ENCODE results near the gene IL15RA. TPM values are rescaled to one million over a fixed set of nuclear protein-coding genes. Genes with fewer than 3 reads are reported as not detected.

IL15RA gene
- total and polyA plus RNA-seq, 10 of the 15 experiments (the other 5 are each of a cell fraction or from before 2014, with no cell fraction given) = 2.0 to 14.8 (median 12.1) TPM

DNA sequence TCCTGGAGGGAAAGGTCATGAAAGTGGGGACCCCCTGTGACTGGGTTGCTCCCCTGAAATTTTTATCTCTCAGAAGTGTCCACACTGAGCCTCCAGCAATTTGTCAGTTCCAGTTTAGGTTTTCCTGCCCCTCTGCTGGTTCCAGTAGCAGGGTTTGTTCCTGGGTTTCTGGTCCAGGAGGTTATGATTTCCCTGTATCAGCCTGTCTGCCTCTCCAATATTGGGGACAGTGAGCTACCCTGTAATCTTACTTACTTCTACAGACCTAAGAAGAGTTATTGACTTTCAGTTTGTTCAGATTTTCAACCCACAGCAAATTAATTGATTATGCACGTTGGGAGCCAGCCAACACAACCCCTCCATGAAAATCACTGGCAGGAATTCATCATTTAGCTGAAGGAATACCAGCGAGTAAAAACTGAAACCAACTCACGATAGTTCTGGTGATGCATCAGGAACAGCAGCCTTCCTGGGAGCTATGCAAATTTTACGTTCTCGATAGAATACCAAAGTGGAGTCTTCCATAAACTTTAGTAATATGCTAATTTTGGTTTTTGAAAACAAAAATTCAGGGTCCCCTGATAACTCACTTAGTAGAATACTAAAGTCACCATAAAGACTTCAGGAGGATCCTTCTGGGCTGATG is 31.3 kb upstream of the IL15RA start:
- Histone ChIP-seq H2AFZ (ENCODE audit: control insufficient read depth, low read depth, low read length) (no peak overlapping the region), H3K27ac (ENCODE audit: control insufficient read depth, insufficient read depth) (no peak overlapping the region), H3K79me2 (ENCODE audit: control insufficient read depth, insufficient read depth, low read length) (no peaks in the 10 kb centered on the region), H3K36me3 (ENCODE audit: control insufficient read depth in 2 of 2, insufficient read depth in 2 of 2, low read length in 1 of 2) (no peaks in the 10 kb centered on the region), H3K4me3 (no peak overlapping the region), H3K4me1 (ENCODE audit: control insufficient read depth, insufficient read depth, low read length) (no peaks in the 10 kb centered on the region), H3K9me3 (replicated peaks; ENCODE audit: control insufficient read depth, insufficient read depth, low read length) (peaks cover 5% of the 10 kb centered on the region; the same call in 2 of the 3 replicates), H3K9ac (ENCODE audit: control insufficient read depth, insufficient read depth, low read length) (no peak overlapping the region), H3K27me3 (replicated peaks in 1 of 2; ENCODE audit: control insufficient read depth in 2 of 2, insufficient read depth in 2 of 2, low read length in 1 of 2) (no peaks in the 10 kb centered on the region), H3K4me2 (ENCODE audit: control insufficient read depth, insufficient read depth) (no peak overlapping the region), H4K20me1 (ENCODE audit: control insufficient read depth, insufficient read depth) (no peaks in the 10 kb centered on the region)
- ChIA-PET POLR2A (no interaction called here), RAD21 (ENCODE audit: unreplicated experiment) (no interaction called here), SMC1A (ENCODE audit: uncharacterized antibody, unreplicated experiment) (no interaction called here), CTCF (interaction anchor here (0.6 to 5.4 kb wide), 2 partner anchors 32 to 78 kb away, joined by 3 to 24 read pairs; no protein-coding TSS in a partner anchor)
- WGBS (ENCODE audit: insufficient coverage, insufficient replicate concordance, low lambda C conversion rate, missing lambda C conversion rate) = 10% methylated on average over 5 of the region's 5 CpGs
- no TSS peak for BruUV-seq (replicated peaks)
- no peak for DNase-seq (ENCODE audit: low read depth, low spot score)
- TF ChIP-seq DPF2 (IDR thresholded peaks at IDR 0.05) = no peak
- TF ChIP-seq ZNF24 (IDR thresholded peaks at IDR 0.05) = no peak
- TF ChIP-seq KLF5 (IDR thresholded peaks at IDR 0.05; ENCODE audit: partially characterized antibody) = no peak
- no peak for TF ChIP-seq MEF2A (IDR thresholded peaks at IDR 0.05; ENCODE audit: insufficient read depth, low read depth, low read length)
- TF ChIP-seq CEBPB (IDR thresholded peaks at IDR 0.05; ENCODE audit: borderline replicate concordance in 1 of 2, low read depth in 2 of 2, low read length in 2 of 2) = no peak
- TF ChIP-seq ATF7 (IDR thresholded peaks at IDR 0.05; ENCODE audit: low read depth) = no peak
- no peak for TF ChIP-seq HDAC2 (IDR thresholded peaks at IDR 0.05)
- FAIRE-seq = no peak
- no peak for ATAC-seq
- in situ Hi-C loops (cut with MboI) = no loop called here
- intact Hi-C loops (cut with micrococcal nuclease; ENCODE audit: unreplicated experiment) = no loop called here

DNA sequence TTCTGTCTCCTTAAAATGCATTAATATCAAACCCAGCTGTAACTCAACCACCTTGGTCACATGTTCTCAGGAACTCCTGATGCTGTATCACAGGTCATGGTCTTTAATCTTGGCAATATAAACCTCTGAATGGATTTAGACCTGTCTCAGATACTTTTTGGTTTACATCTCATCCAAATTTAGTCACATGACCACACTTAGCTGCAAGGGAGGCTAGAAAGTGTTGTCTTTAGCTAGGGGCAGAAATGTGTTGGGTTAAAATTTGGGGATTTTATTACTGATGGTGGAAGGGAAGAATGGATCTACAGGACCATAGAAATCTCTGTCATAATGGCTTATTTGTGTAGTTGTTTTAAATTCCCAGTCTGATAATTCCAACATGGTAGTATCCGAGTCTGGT is 29.6 kb upstream of the IL15RA start:
- Histone ChIP-seq H3K9me3 (replicated peaks; ENCODE audit: control insufficient read depth, insufficient read depth, low read length) (peaks cover 5% of the 10 kb centered on the region; the same call in 2 of the 3 replicates), H3K9ac (ENCODE audit: control insufficient read depth, insufficient read depth, low read length) (no peak overlapping the region), H3K4me3 (no peak overlapping the region), H3K27me3 (replicated peaks in 1 of 2; ENCODE audit: control insufficient read depth in 2 of 2, insufficient read depth in 2 of 2, low read length in 1 of 2) (no peaks in the 10 kb centered on the region), H4K20me1 (ENCODE audit: control insufficient read depth, insufficient read depth) (no peaks in the 10 kb centered on the region), H3K4me1 (ENCODE audit: control insufficient read depth, insufficient read depth, low read length) (peaks cover 2% of the 10 kb centered on the region; the same call in 1 of the 2 replicates), H2AFZ (ENCODE audit: control insufficient read depth, low read depth, low read length) (no peak overlapping the region), H3K79me2 (ENCODE audit: control insufficient read depth, insufficient read depth, low read length) (no peaks in the 10 kb centered on the region), H3K27ac (ENCODE audit: control insufficient read depth, insufficient read depth) (no peak overlapping the region), H3K36me3 (ENCODE audit: control insufficient read depth in 2 of 2, insufficient read depth in 2 of 2, low read length in 1 of 2) (no peaks in the 10 kb centered on the region), H3K4me2 (ENCODE audit: control insufficient read depth, insufficient read depth) (no peak overlapping the region)
- no TSS peak for BruUV-seq (replicated peaks)
- in situ Hi-C loops (cut with MboI) (no loop called here), intact Hi-C loops (cut with micrococcal nuclease; ENCODE audit: unreplicated experiment) (no loop called here)
- 100% methylated on average over 1 of the region's 1 CpG for WGBS (ENCODE audit: insufficient coverage, insufficient replicate concordance, low lambda C conversion rate, missing lambda C conversion rate)
- no peak for FAIRE-seq
- CTCF ChIA-PET = interaction anchor here (0.5 to 5.4 kb wide), 4 partner anchors 8 to 103 kb away, joined by 3 to 24 read pairs (median 3); no protein-coding TSS in a partner anchor
- ATAC-seq = no peak
- DNase-seq (ENCODE audit: low read depth, low spot score) = no peak
- SMC1A ChIA-PET (ENCODE audit: uncharacterized antibody, unreplicated experiment) = interaction anchor here (1.1 kb wide), 1 partner anchor 80 kb away, joined by 5 read pairs; no protein-coding TSS in a partner anchor
- POLR2A ChIA-PET = interaction anchor here (0.6 kb wide), 1 partner anchor 73 kb away, joined by 3 read pairs; no protein-coding TSS in a partner anchor
- RAD21 ChIA-PET (ENCODE audit: unreplicated experiment) = no interaction called here
- TF ChIP-seq JUND (IDR thresholded peaks at IDR 0.05; ENCODE audit: low read depth, low read length) = no peak
- TF ChIP-seq, protein P1, sequence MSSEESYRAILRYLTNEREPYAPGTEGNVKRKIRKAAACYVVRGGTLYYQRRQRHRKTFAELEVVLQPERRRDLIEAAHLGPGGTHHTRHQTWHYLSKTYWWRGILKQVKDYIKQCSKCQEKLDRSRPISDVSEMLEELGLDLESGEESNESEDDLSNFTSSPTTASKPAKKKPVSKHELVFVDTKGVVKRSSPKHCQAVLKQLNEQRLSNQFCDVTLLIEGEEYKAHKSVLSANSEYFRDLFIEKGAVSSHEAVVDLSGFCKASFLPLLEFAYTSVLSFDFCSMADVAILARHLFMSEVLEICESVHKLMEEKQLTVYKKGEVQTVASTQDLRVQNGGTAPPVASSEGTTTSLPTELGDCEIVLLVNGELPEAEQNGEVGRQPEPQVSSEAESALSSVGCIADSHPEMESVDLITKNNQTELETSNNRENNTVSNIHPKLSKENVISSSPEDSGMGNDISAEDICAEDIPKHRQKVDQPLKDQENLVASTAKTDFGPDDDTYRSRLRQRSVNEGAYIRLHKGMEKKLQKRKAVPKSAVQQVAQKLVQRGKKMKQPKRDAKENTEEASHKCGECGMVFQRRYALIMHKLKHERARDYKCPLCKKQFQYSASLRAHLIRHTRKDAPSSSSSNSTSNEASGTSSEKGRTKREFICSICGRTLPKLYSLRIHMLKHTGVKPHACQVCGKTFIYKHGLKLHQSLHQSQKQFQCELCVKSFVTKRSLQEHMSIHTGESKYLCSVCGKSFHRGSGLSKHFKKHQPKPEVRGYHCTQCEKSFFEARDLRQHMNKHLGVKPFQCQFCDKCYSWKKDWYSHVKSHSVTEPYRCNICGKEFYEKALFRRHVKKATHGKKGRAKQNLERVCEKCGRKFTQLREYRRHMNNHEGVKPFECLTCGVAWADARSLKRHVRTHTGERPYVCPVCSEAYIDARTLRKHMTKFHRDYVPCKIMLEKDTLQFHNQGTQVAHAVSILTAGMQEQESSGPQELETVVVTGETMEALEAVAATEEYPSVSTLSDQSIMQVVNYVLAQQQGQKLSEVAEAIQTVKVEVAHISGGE (CRISPR knock-in tag; IDR thresholded peaks at IDR 0.05) = no peak
- TF ChIP-seq, protein P2, sequence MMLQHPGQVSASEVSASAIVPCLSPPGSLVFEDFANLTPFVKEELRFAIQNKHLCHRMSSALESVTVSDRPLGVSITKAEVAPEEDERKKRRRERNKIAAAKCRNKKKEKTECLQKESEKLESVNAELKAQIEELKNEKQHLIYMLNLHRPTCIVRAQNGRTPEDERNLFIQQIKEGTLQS (IDR thresholded peaks at IDR 0.05; ENCODE audit: borderline replicate concordance, extremely low read depth, low read depth, low read length) = no peak
- no peak for TF ChIP-seq NFYB (IDR thresholded peaks at IDR 0.05; ENCODE audit: insufficient read depth, low read depth, low read length)
- TF ChIP-seq WRNIP1 (IDR thresholded peaks at IDR 0.05; ENCODE audit: borderline replicate concordance, low read depth, low read length) = no peak
- TF ChIP-seq TAF1 (IDR thresholded peaks at IDR 0.05; ENCODE audit: borderline replicate concordance, low read depth, low read length) = no peak

All from GM12878 (cell line).